Calu3 (cell line): Measurements from ENCODE around the gene SRGAP3. TPM values are rescaled to one million over a fixed set of nuclear protein-coding genes. Genes with fewer than 3 reads are reported as not detected.

ENCODE experiments used
- BruUV-seq: library from RNA; stranded (reverse); fragments of 400-500 nt; replicated peaks from 2 replicates; lab custom pipeline; 2021; lab: Mats Ljungman, UMichigan
- CTCF ChIA-PET: fragments of 300-600 bp; sonication (Branson Sonifier 250); formaldehyde crosslinking; loops from one replicate; lab custom pipeline; 2022; ENCODE audit warnings: antibody characterized with exemption; lab: Charles Lee
- DNase-seq: peaks from one replicate; pipeline ENCODE4 v3.0.0; 2022
- H3K27ac Mint-ChIP-seq: one replicate; pipeline ENCODE4 v1.8.0; 2022; ENCODE audit warnings: mixed read lengths; ENCODE audit not compliant: unreplicated experiment
- H3K27me3 Mint-ChIP-seq: one replicate; pipeline ENCODE4 v1.8.0; 2022; ENCODE audit warnings: mixed read lengths; ENCODE audit not compliant: unreplicated experiment
- H3K36me3 Mint-ChIP-seq: one replicate; pipeline ENCODE4 v1.8.0; 2022; ENCODE audit warnings: mild to moderate bottlenecking, moderate library complexity, mixed read lengths; ENCODE audit not compliant: insufficient read depth, unreplicated experiment
- H3K4me1 Mint-ChIP-seq: one replicate; pipeline ENCODE4 v1.8.0; 2022; ENCODE audit warnings: mild to moderate bottlenecking, low read depth, mixed read lengths; ENCODE audit not compliant: unreplicated experiment
- H3K4me3 Mint-ChIP-seq: one replicate; pipeline ENCODE4 v1.8.0; 2022; ENCODE audit warnings: mild to moderate bottlenecking, low read depth, moderate library complexity, mixed read lengths; ENCODE audit not compliant: unreplicated experiment
- H3K9me3 Mint-ChIP-seq: one replicate; pipeline ENCODE4 v1.8.0; 2022; ENCODE audit warnings: low read depth, mixed read lengths; ENCODE audit not compliant: unreplicated experiment
- CTCF ChIP-seq: fragments of 200-600 bp; IDR thresholded peaks from one replicate; pipeline ENCODE4 v1.8.0; 2022; ENCODE audit warnings: antibody characterized with exemption; ENCODE audit not compliant: unreplicated experiment
- intact Hi-C: fragments of 100-400 bp; cut with micrococcal nuclease; formaldehyde crosslinking; loops from one replicate; pipeline ENCODE4 v1.10.0; 2022; ENCODE audit not compliant: unreplicated experiment
- total RNA-seq: library from RNA; stranded (reverse); gene quantifications from 2 replicates; pipeline ENCODE4 v1.2.3, GENCODE V29; 2022

SRGAP3 gene
- total RNA-seq, 1 experiment from 2014 or later = 8.2 TPM

- BruUV-seq = no TSS peak
- H3K4me1 Mint-ChIP-seq = peaks cover 10% of the 10 kb centered on the region
Observed at GRCh38 chr3:9193633-9194195, 55.7 kb downstream of the SRGAP3 start.

GRCh38 chr3:9193211-9193610 is 56.2 kb downstream of the SRGAP3 start:
- peaks cover 10% of the 10 kb centered on the region for H3K4me1 Mint-ChIP-seq
- H3K36me3 Mint-ChIP-seq = no peaks in the 10 kb centered on the region
- no peak overlapping the region for H3K4me3 Mint-ChIP-seq
- H3K27ac Mint-ChIP-seq = peak overlapping the region; percentile 25
- no peaks in the 10 kb centered on the region for H3K9me3 Mint-ChIP-seq
- BruUV-seq = no TSS peak
- intact Hi-C loops = no loop called here
- CTCF ChIA-PET = no interaction called here
- DNase-seq = no peak
- peaks cover 10% of the 10 kb centered on the region for H3K27me3 Mint-ChIP-seq
- TF ChIP-seq CTCF = no peak

More at GRCh38 chr3:9193633-9194195, 55.7 kb downstream of the SRGAP3 start:
- intact Hi-C loops = no loop called here
- Mint-ChIP-seq H3K36me3 (no peaks in the 10 kb centered on the region), H3K27ac (no peak overlapping the region), H3K9me3 (no peaks in the 10 kb centered on the region), H3K4me3 (no peak overlapping the region), H3K27me3 (peaks cover 10% of the 10 kb centered on the region)
- TF ChIP-seq CTCF = no peak
- CTCF ChIA-PET = no interaction called here
- no peak for DNase-seq

- DNase-seq = no peak
- H3K4me3 Mint-ChIP-seq = no peak overlapping the region
- CTCF ChIA-PET = no interaction called here
Observed at GRCh38 chr3:9192248-9193025, 57.0 kb downstream of the SRGAP3 start.

GRCh38 chr3:9190276-9190675 is 59.2 kb downstream of the SRGAP3 start:
- CTCF ChIA-PET = interaction anchor here (0.6 kb wide), 1 partner anchor 21 kb away, joined by 3 read pairs; no protein-coding TSS in a partner anchor
- no peak for DNase-seq
- BruUV-seq = no TSS peak

More at GRCh38 chr3:9192248-9193025, 57.0 kb downstream of the SRGAP3 start:
- no TSS peak for BruUV-seq
- Mint-ChIP-seq H3K9me3 (no peaks in the 10 kb centered on the region), H3K27me3 (peaks cover 10% of the 10 kb centered on the region), H3K4me1 (peaks cover 10% of the 10 kb centered on the region), H3K27ac (peak overlapping the region; percentile 25), H3K36me3 (no peaks in the 10 kb centered on the region)
- intact Hi-C loops = no loop called here
- no peak for TF ChIP-seq CTCF

More at GRCh38 chr3:9190276-9190675, 59.2 kb downstream of the SRGAP3 start:
- no peak overlapping the region for H3K27ac Mint-ChIP-seq
- H3K4me3 Mint-ChIP-seq = no peak overlapping the region
- H3K36me3 Mint-ChIP-seq = no peaks in the 10 kb centered on the region
- TF ChIP-seq CTCF = no peak
- peaks cover 10% of the 10 kb centered on the region for H3K27me3 Mint-ChIP-seq
- no peaks in the 10 kb centered on the region for H3K9me3 Mint-ChIP-seq
- H3K4me1 Mint-ChIP-seq = peaks cover 10% of the 10 kb centered on the region
- intact Hi-C loops = no loop called here
